Measurements from ENCODE around the gene MAG. TPM values are rescaled to one million over a fixed set of nuclear protein-coding genes. Genes with fewer than 3 reads are reported as not detected.

The MAG gene
- total and polyA plus RNA-seq, 2 of the 8 experiments (the other 6 are each of a cell fraction or from before 2014, with no cell fraction given): 0.20 to 1.3 TPM

DNA sequence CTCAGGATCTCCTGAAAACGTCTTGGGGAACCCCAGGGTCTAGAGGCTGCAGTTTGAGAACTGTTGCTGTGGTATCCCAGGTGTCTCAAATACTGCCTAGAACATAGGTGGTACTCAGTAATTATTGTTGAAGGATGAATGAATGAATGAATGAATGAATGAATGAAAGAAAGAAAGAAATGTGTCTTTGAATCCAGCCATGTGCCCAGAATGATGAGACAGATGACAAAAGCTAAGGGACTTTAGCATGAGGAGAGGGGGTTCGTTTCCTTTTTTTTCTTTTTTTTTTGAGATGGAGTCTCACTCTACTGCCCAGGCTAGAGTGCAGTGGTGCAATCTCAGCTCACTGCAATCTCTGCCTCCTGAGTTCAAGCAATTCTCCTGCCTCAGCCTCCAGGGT lies 35.4 kb upstream of the MAG start (continued):
- no peak for TF ChIP-seq NANOG (IDR thresholded peaks at IDR 0.05; ENCODE audit: insufficient read depth, low read depth, low read length, poor library complexity, severe bottlenecking)
- TF ChIP-seq SP1 (IDR thresholded peaks at IDR 0.05; ENCODE audit: low read depth, low read length): no peak

Measured in H1 (cell line).